Tibial nerve (tissue), 4 donors: ENCODE data around the gene TMEM135.

ENCODE experiments used
- CTCF ChIP-seq, 5 experiments: fragments of 200-600 bp in 3 of 5; fragments of 450-650 bp in 2 of 5; sonication (generic) in 3 of 5; IDR thresholded peaks; one replicate each; pipeline ENCODE4 v1.5.1; 2016 to 2019; ENCODE audit warnings: antibody characterized with exemption in 5 of 5, mild to moderate bottlenecking in 3 of 5, moderate library complexity in 2 of 5
- EP300 ChIP-seq, 2 donors: sonication (generic); formaldehyde crosslinking; IDR thresholded peaks; one replicate each; pipeline ENCODE4 v1.6.1; 2017; ENCODE audit warnings: antibody characterized with exemption in 2 of 2, mild to moderate bottlenecking in 1 of 2

- TF ChIP-seq CTCF (IDR thresholded peaks at IDR 0.05) (no peak), EP300 (IDR thresholded peaks at IDR 0.05) (no peak)
Measured at GRCh38 chr11:87092567-87092966, 54.8 kb downstream of the TMEM135 start.
